ENCODE results near the gene DNAJC16.
"Not testable (repeated sequence)": the region's sequence is repeated elsewhere in the genome, so short reads cannot be mapped to it uniquely, and the experiment has no call there.

DNAJC16 gene

DNA sequence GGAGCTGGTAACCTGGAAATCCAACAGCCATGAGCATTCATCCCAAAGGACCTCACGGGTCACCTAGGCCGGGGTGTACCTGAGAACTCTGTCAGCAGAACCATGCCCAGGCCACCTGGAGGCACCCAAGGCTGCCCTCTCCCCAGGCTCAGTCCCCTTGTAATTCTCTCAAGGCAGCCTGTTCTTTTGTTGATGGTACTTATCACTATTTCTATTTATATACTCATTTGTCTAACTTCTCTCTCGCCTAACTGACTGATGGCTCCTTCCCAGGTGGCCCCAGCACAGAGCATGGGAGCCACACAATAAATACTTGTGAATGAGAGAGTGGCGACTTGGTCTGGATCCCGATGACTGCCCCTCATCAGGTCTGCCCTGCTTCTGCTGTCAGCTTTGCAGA is 19.4 kb upstream of the DNAJC16 start:
- DNase-seq (ENCODE audit: low spot score), result no peak

DNA sequence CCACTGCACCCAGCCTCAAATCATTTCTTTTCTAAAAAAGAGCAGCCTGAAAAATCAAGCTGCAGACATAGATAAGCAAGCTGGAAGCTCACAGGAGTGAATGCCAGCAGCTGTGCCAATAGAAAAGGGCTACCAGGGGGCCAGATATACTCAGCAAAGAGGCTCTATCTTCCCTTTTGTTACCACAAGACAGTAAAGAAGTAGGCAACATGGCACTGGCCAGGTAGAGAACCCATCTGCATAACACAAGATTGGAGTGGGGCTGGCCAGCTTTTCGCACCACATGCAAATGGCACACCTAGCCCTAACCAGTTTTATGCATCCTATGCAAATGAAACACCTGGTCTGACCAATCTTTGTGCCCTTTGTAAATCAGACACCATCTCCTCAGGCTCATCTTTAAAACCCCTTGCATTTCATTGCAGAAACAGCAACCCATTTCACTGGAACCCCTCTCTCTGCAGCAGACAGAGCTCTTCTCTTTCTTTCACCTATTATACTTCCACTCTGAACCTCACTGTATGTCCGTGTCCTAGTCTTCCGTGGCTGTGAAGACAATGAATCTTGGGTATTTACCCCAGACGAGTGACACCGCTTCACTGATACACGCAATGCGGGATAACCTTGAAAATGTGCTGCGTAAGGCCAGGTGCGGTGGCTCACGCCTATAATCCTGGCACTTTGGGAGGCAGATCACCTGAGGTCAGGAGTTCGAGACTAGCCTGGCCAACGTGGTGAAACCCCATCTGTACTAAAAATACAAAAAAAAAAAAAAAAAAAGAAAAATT is 17.8 kb upstream of the DNAJC16 start:
- no peak for DNase-seq (ENCODE audit: low spot score)

DNA sequence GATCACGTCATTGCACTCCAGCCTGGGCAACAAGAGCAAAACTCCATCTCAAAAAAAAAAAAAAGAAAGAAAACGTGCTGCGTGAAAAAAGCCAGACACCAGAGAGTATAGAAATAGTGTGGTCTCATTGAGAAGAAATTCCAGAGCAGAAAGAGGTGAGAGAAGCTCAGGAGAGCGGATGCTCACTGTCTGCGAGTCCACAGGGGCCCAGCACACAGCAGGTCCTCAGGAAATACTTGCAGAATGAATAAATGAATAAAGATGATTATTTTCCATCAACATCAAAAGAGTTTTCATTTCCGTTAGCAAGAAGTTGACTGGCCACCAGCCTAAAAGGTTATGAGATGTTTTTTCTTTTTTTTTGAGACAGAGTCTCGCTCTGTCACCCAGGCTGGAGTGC is 17.1 kb upstream of the DNAJC16 start:
- no peak for DNase-seq (ENCODE audit: low spot score)

DNA sequence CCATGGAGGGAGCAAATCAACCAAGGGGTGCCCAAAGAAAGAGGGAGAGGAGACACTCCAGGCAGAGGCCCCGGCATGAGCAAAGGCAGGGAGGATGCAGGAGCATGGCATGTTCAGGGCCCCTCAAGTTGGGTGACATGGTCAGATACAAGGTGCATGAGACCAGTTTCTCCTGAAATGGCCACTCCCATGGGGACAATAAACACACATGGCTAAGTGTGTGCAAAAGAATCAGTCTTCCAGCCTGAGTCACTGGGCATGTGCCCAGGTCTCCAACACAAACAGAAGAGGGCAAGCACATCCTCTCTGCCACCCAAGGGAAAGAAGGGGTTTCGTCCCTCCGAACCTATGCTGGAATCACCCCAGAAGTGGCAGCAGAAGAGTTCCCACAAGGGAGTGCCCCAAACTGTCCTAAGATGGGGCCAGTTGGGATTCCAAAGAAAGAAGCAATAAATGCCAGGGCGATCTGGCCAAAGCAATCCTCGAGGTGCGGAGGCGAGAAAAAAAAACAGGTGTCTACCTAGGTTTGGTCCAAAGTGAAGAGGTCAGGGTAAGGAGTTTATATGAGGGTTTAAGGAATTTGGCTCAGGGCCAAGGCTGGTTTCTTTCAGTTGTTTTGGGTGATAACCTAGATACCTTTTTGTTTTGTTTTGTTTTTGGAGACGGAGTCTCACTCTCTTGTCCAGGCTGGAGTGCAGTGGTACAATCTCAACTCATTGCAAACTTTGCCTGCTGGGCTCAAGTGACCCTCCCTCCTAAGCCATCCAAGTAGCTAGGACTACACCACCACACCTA is 15.8 kb upstream of the DNAJC16 start:
- DNase-seq (ENCODE audit: low spot score), result no peak

DNA sequence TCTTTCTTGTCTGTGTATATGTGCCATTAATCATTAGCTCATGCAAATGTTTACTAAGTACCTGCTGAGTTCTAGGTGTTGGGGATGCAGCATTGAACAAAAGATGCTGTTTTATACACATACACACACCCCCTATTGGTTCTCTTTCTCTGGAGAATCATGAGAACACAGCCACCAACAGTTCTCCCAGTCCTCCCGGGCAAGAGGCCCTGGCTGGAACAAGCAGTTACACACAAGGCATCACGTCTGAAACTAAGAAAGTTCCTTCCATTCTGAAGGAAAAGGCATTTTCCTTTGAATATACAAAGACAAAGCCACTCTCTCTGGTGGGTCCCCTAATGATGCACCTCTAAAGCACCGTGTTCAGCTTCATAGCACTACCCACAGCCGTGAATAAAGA is 13.5 kb upstream of the DNAJC16 start:
- no peak for DNase-seq (ENCODE audit: low spot score)

DNA sequence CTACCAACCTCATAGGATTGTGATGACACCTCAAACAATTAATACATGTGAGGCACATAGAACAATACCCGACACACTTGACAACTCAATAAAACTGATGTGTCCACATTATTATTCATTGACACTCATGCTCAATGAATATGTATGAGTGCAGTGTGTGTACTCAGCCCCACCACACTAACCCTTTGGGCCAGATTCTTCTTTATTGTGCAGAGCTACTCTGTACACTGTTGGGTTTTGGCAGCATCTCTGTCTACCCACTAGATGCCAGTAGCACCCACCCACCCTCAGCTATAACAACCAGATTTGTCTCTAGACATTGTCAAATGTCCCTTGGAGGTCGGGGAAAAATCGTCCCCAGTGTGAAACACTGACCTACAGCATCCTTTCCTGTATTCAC is 12.7 kb upstream of the DNAJC16 start:
- no peak for DNase-seq (ENCODE audit: low spot score)

DNA sequence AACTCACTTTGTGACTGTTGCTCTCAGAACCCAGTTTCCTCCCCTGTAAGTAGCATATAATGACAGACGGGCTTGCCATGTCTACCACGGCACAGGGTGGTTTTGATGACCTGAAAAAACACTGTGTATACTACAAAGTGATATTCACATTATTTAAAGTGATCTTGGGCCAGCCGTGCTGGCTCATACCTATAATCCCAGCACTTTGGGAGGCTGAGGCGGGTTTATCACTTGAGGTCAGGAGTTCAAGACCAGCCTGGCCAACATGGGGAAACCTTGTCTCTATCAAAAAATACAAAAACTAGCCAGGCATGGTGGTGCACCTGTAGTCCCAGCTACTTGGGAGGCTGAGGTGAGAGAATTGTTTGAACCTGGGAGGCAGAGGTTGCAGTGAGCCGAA is 12.1 kb upstream of the DNAJC16 start:
- DNase-seq (ENCODE audit: low spot score), result not testable (repeated sequence)

DNA sequence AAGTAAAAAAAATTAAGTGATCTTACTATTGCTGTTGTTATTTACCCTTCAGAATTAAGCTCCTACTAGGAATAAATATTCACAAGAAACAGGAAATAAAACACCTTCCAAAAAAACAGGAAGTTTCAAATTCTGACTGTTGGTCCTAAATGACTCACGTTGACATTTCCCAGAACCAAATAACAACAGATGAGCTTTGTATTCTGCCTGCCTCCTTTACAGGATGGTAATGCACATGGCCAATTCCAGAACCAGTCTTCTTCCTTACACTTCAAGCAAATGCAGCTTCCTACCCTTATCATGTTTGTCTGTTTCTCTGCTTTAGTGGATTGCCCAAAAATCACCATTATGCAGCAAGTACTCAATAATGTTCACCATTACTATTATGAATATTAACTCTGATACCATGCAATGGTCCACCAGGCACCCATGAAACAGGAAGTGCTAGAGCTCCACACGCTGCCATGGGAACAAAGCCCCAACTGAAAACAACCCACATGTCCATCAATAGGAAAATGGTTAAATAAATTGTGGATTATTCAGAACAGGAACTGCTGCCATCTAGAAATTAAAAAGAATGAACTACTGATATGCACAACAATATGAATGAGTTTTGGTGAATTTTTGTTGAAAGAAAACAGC is 11.5 kb upstream of the DNAJC16 start:
- DNase-seq (ENCODE audit: low spot score), result no peak

DNA sequence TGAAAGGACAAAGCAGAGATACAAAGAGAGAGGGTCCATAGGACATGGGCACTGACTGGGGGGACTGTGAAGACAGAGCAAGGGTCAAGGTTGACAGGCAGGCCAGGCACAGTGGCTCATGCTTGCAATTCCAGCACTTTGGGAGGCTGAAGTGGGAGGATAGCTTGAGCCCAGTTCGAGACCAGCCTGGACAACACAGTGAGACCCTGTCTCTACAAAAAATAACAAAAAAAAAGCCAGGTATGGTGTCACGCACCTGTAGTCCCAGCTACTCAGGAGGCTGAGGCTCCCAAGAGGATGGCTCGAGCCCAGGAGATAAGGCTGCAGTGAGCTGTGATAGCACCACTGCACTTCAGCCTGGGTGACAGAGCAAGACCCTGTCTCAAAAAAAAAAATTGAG is 7.0 kb upstream of the DNAJC16 start:
- DNase-seq (ENCODE audit: low spot score), result no peak

DNA sequence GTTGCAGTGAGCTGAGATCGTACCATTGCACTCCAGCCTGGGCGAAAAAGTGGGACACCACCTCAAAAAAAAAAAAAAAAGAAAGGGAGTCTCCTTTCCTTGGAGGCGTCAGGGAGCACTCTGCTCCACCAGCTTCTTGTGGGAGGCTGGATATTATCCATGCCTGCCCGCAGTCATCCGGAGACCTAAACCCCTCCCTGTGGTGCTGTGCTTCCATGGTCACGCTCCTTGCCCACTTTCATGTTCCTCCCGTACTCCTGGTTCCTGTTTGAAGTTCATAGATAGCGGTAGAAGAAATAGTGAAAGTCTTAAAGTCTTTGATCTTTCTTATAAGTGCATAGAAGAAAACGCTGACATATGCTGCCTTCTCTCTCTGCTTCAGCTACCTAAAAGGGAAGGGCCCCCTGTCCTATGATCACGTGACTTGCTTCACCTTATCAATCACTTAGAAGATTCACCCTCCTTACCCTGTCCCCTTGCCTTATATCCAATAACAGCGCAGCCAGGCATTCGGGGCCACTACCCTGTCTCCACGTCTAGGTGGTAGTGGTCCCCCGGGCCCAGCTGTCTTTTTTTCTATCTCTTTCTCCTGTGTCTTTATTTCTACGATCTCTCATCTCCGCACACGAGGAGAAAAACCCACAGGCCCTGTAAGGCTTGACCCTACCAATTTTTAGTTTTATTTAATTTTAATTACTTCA is 5.3 kb upstream of the DNAJC16 start:
- DNase-seq (ENCODE audit: low spot score), result not testable (repeated sequence)

DNA sequence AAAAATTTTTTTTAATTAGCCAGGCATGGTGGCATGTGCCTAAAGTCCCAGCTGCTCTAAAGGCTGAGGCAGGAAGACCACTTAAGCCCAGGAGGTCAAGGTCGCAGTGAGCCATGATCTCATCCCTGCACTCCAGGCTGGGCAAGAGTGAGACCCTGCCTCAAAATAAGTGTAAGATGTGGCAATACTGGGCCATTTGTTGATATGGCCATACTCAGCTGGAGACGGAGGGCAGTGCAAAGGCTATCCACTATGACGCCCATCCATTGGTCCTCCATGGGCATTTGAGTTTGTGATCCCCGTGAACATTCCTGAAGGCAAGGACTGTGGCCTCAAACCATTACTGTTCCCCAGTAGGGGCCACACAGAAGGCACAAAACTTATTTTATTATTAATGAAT is 4.1 kb upstream of the DNAJC16 start:
- no peak for DNase-seq (ENCODE audit: low spot score)

DNA sequence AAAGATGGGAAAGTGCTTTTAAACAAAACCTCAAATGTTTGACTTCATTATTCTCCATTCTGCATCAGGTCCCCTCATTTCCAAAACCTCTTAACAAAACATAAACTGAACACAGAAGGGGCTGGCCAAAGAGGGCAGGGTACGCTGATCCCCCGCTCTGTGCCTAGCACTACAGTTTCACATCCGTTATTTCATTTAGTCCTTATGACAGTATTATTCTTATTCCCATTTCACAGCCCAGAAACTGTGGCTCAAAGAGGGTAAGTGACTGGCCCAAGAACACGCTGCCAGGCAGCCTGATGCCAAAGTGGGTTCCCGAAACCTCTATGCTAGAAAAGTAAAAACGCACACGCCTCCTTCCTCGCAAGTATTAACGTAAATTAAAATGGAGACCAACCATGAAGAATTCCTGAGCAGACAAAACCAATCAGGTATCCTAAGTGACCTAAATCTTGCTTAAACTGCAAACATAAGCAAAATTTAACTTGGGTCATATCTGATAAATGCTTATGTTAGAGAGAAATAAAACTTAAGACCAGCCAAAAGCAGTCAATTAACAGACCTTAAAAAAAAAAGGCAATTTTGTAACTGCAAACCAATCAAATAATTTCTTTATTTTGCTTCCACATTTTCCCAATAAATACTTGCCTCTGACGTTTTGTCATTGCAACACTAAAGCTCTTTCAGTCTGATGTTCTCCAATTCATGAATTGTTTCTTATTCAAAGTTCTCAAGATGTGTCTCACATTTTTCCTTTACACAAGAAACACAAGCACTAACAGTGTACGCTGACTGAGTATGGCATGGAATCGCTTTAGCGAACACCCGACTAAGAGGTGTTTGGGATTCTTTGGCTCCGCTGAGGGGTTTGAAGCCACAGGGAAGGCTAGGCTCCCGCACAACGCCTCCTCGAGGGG is 3.3 kb upstream of the DNAJC16 start:
- DNase-seq (ENCODE audit: low spot score), result no peak

DNA sequence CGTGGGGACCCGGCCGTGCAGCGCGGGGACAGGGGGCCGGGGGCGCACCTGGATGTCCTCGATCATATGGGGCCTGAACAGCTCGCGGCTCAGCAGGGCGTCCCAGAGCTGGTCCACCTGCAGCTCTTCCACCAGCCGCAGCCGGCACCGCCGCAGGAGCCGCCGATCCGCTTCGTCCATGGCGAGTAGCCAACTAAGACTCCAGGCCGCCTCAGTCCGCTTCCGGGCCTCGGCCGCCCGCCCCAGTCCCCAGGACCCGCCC is 2.7 kb upstream of the DNAJC16 start, which contains the start of gene CASP9:
Gene CASP9, minus strand, starts transcription at position 195 of the 262 bp plus-strand sequence. Its CDS starts 15 bp downstream, at position 180.
- DNase-seq (ENCODE audit: low spot score), result no peak

DNA sequence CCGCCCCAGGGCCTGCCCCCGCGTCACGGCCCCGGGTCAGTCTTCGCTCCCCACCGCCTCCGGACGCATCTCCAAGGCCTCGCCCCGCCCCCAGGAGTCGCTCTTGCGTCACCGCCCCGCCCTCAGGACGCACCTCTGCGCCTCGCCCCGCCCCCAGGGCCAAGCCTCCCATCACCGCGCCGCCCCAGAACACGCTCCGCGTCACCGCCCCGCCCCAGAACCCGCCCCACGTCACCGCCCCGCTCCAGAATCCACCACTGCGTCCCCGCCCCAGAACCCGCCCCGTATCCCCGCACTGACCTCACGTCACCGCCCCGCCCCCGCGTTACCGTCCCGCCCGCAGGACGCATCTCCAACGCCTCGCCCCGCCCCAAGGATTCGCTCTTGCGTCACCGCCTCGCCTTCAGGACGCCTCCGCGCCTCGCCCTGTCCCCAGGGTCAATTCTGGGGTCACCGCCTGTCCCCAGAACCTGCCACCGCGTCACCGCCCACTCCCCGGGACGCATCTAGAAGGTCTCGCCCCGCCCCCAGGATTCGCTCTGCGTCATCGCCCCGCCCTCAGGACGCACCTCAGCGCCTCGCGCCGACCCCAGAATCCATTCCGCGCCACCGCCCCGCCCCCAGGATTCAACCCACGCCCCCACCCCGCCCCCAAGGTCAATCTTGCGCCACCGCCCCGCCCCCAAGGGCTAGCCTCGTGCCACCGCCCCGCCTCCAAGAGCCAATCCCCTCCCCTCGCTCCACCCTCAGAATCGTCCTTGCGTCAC is 2.2 kb upstream of the DNAJC16 start:
- peak; percentile 98 for DNase-seq (ENCODE audit: low spot score)

DNA sequence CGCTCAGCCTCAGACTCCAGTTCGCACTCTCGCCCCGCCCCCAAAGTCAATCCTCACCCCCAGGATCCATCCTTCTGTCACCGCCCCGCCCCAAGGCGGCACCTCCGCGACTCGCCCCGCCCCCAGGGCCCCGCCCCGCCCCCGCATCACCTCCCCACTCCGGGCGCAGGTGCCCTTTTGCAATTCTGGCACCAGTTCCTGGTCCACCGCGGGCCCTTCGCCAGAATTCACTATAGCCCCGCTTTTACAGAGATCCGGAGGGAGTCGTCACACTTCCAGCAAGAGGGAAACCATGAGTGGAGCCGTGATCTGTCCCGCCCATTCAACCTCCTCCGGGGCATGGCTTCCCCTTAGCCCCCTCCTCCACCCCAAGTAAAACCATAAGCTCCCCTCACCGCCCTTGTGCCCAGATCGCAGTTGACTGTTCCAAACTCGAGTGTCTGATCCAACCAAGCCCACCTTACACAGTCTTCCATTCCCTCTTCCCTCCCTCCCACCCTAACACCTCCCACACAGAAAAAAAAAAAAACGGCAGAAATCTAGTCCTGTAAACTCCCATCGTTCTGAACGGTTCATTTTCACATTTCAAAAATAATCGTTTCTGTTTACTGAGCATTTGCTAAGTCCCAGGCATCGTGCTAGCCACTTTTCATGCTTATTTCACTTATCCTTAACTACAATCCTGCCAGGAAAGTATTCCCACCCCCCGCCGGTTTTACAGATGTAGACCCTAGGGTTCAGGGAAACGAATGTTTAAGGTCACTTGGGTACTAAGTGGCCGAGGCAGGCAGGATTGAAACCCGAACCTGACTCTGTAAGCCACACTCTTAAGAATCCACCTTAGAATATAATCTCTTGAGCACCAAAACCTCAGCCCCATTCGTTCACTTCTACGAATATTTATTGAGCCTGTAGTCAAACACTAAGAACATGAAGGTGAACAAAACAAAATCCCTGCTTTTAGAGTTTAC is 1.3 kb upstream of the DNAJC16 start:
- DNase-seq (ENCODE audit: low spot score), result no peak

DNA sequence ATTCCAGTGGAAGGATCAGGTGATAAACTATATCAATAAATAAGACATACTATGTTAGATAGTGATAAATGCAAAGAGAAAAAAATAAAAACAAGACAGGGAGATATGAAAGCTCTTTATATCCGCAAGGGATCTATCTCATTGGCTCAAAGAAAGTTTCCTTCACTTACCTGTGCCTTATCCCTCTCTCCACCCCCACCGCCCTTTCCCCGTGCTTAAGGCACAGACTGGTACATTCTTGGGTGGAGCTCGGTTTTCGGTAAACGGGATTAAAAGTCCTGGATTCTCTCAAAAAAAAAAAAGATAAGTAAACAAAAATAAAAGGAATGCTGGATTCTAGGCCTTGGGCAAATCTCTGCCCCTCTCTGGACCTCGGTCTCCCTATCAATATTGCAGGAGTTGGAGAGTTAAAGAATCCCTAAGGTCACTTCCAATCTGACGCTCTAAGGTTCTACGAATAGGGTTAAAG is 593 bp upstream of the DNAJC16 start:
- no peak for DNase-seq (ENCODE audit: low spot score)

DNA sequence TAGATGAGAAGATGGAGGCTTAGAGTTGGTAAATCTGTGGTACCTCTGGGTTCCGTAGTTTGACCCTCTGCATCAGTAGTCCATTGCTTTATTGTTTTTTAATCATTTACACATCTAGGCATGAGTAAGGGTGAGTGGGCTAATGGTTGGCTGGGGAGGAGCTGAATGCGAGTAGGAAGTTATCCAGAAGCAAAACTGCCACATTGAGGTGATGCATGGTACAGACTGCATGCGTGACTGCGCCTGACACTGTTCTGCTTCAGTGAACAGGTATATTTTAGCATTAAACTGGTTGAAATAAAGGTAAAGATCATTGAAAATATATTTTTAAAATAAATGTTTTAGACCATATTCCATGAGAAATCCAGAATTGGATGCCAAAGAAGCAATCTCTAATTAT is 4.4 kb downstream of the DNAJC16 start:
- DNase-seq (ENCODE audit: low spot score), result no peak

DNA sequence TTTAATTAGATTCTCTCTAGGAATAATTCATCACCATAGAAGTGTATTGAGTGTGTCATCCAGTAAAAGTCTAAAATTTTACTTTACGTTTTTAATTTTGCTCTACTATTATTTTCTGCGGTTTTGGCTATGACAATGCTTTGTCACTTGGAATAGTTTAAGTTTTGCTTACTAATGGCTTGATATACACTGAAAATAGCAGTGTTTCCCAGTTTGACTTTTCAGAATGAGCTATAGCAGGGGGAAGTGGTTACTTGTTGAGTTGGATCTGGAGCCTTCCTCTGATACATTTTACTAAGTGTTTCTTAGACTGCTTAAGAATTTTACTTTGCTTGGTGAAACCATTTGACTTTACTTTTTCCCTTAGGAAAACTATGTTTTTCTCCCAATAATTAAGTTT is 5.0 kb downstream of the DNAJC16 start:
- no peak for DNase-seq (ENCODE audit: low spot score)

DNA sequence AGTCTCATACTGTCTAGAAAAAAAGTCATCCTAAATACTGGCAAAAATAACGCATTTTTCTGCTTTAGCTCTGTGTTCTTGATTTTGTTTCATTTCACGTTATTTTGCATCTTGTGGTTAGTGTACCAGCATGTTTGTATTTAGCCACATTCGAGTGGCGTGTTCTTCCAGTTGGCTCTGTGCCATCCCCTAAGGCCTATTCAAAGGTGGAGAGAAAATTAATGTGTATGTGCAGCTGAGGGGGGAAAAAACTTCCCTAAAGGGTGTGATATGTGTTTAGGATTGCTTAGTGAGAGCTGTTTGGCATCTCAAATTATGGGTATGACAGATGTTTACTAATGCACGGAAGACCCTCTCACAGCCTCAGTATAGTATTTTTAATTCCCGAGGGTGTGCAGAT is 12.1 kb downstream of the DNAJC16 start:
- no peak for DNase-seq (ENCODE audit: low spot score)

Data from germinal center (tissue), 1 donor.